HepG2 (cell line): ENCODE results near the gene SLC2A14. TPM values are rescaled to one million over a fixed set of nuclear protein-coding genes. Genes with fewer than 3 reads are reported as not detected.
"Not testable (repeated sequence)": the region's sequence is repeated elsewhere in the genome, so short reads cannot be mapped to it uniquely, and the experiment has no call there.

Experiments
- BHLHE40 ChIP-seq: IDR thresholded peaks from 2 replicates; pipeline ENCODE4 v1.6.1; 2011; ENCODE audit warnings: low read length, improper control_type of control experiment
- CBFB ChIP-seq: sonication (generic); formaldehyde crosslinking; IDR thresholded peaks from 2 replicates; pipeline ENCODE4 v1.4.0; 2020; ENCODE audit warnings: missing genetic modification reagents
- FOXA3 ChIP-seq: IDR thresholded peaks from 2 replicates; pipeline ENCODE4 v1.6.1; 2016; ENCODE audit warnings: missing genetic modification reagents, missing compliant biosample characterization
- FOXJ3 ChIP-seq: sonication (generic); formaldehyde crosslinking; IDR thresholded peaks from 2 replicates; pipeline ENCODE4 v1.4.0; 2020; ENCODE audit warnings: missing genetic modification reagents, mild to moderate bottlenecking, borderline replicate concordance
- HNF4G ChIP-seq, 2 experiments: sonication (generic) in 1 of 2; formaldehyde crosslinking in 1 of 2; IDR thresholded peaks; 2 replicates each; pipeline versions ENCODE4 v1.4.0 to v1.6.1; 2011 to 2020; ENCODE audit warnings: borderline replicate concordance in 2 of 2, low read depth in 2 of 2, mild to moderate bottlenecking in 2 of 2, low read length in 1 of 2, missing genetic modification reagents in 1 of 2, moderate library complexity in 1 of 2
- KDM1A ChIP-seq: IDR thresholded peaks from 2 replicates; pipeline ENCODE4 v1.6.1; 2016; ENCODE audit warnings: missing compliant biosample characterization
- MBD4 ChIP-seq: IDR thresholded peaks from 2 replicates; pipeline ENCODE4 v1.6.1; 2012; ENCODE audit warnings: low read length, inconsistent platforms, borderline replicate concordance
- MEF2D ChIP-seq: sonication (generic); formaldehyde crosslinking; IDR thresholded peaks from 2 replicates; pipeline ENCODE4 v1.5.1; 2020; ENCODE audit warnings: mild to moderate bottlenecking, missing genetic modification reagents
- MEIS2 ChIP-seq: sonication (generic); formaldehyde crosslinking; IDR thresholded peaks from 2 replicates; pipeline ENCODE4 v1.9.0; 2021; ENCODE audit warnings: mild to moderate bottlenecking, missing genetic modification reagents
- NCOR1 ChIP-seq: fragments of 200-600 bp; sonication (generic); IDR thresholded peaks from 2 replicates; pipeline ENCODE4 v1.7.0; 2017; ENCODE audit warnings: antibody characterized with exemption, low read length, borderline replicate concordance
- SAP130 ChIP-seq: IDR thresholded peaks from 2 replicates; pipeline ENCODE4 v1.6.1; 2016; ENCODE audit warnings: low read depth
- SIX1 ChIP-seq: sonication (generic); formaldehyde crosslinking; IDR thresholded peaks from 2 replicates; pipeline ENCODE4 v1.4.0; 2020; ENCODE audit warnings: missing genetic modification reagents, borderline replicate concordance
- SIX4 ChIP-seq: sonication (generic); formaldehyde crosslinking; IDR thresholded peaks from 2 replicates; pipeline ENCODE4 v1.4.0; 2020; ENCODE audit warnings: missing genetic modification reagents
- SP5 ChIP-seq: IDR thresholded peaks from 2 replicates; pipeline ENCODE4 v1.6.1; 2016; ENCODE audit warnings: low read depth, borderline replicate concordance
- TCF12 ChIP-seq, 2 experiments: fragments of 450-650 bp in 1 of 2; sonication (generic) in 1 of 2; formaldehyde crosslinking in 1 of 2; IDR thresholded peaks; 2 replicates each; pipeline versions ENCODE4 v1.6.1 to v1.8.0; 2017 to 2022; ENCODE audit warnings: antibody characterized with exemption in 1 of 2, mild to moderate bottlenecking in 1 of 2, missing genetic modification reagents in 1 of 2, moderate library complexity in 1 of 2
- THRA ChIP-seq: sonication (generic); formaldehyde crosslinking; IDR thresholded peaks from 2 replicates; pipeline ENCODE4 v1.4.0; 2020; ENCODE audit warnings: missing genetic modification reagents, borderline replicate concordance
- ZNF609 ChIP-seq: sonication (generic); formaldehyde crosslinking; IDR thresholded peaks from 2 replicates; pipeline ENCODE4 v1.4.0; 2020; ENCODE audit warnings: mild to moderate bottlenecking, missing genetic modification reagents, borderline replicate concordance
- ZNF614 ChIP-seq: IDR thresholded peaks from 2 replicates; pipeline ENCODE4 v1.6.1; 2018; ENCODE audit warnings: missing biosample characterization, missing genetic modification reagents, inconsistent platforms, borderline replicate concordance
- polyA plus RNA-seq, 8 experiments: library from polyadenylated mRNA; depleted of rRNA in 3 of 8; stranded (reverse) in 7 of 8; unstranded in 1 of 8; fragments of >200 nt; fragmentation: Illumina TruSeq in 4 of 8; extraction: Trizol in 4 of 8; gene quantifications; 2 replicates each; pipeline versions ENCODE4 v1.2.1 to v1.2.3, GENCODE V29; 2011 to 2016; ENCODE audit warnings: low read depth in 4 of 8, missing spikeins in 1 of 8, mixed read lengths in 1 of 8; ENCODE audit not compliant: insufficient read depth in 1 of 8
- total RNA-seq, 5 experiments: library from RNA; depleted of rRNA; stranded (reverse); fragments of >200 nt; fragmentation: Illumina TruSeq; extraction: Trizol; gene quantifications; 2 replicates each; pipeline ENCODE4 v1.2.3, GENCODE V29; 2016; ENCODE audit warnings: low read depth in 1 of 5
- TF ChIP-seq, protein P1 (sequence below): IDR thresholded peaks from 2 replicates; pipeline ENCODE4 v1.6.1; 2012; ENCODE audit warnings: inconsistent platforms
- TF ChIP-seq, protein P2 (sequence below): sonication (generic); formaldehyde crosslinking; conservative IDR thresholded peaks from 2 replicates; pipeline ENCODE4 v1.4.0; 2020; ENCODE audit warnings: mild to moderate bottlenecking, missing genetic modification reagents, moderate library complexity

Gene SLC2A14
- total and polyA plus RNA-seq, 2 of the 13 experiments (the other 11 are each of a cell fraction or from before 2014, with no cell fraction given): 7.7 to 39.0 TPM

- TF ChIP-seq CBFB (CRISPR knock-in tag) (peak; percentile 64; the same call in 1 of the 2 replicates), MBD4 (peak; percentile 84; the same call in 1 of the 2 replicates), SIX4 (CRISPR knock-in tag) (peak; percentile 77), THRA (CRISPR knock-in tag) (peak; percentile 63; the same call in 1 of the 2 replicates), SP5 (CRISPR knock-in tag) (peak; percentile 38; the same call in 1 of the 2 replicates), SAP130 (CRISPR knock-in tag) (peak; percentile 92), BHLHE40 (peak; percentile 68), NCOR1 (peak; percentile 75; the same call in 1 of the 2 replicates), FOXJ3 (CRISPR knock-in tag) (peak; percentile 82), KDM1A (CRISPR knock-in tag) (peak; percentile 26; the same call in 1 of the 2 replicates), FOXA3 (CRISPR knock-in tag) (peak; percentile 94), MEIS2 (CRISPR knock-in tag) (peak; percentile 95), ZNF609 (CRISPR knock-in tag) (peak; percentile 85; the same call in 1 of the 2 replicates), TCF12 (CRISPR knock-in tag; IDR thresholded peaks at IDR 0.05) (peak; percentile 89), ZNF614 (peak; percentile 94), MEF2D (CRISPR knock-in tag) (peak; percentile 72; the same call in 1 of the 2 replicates), SIX1 (CRISPR knock-in tag) (peak; percentile 88; the same call in 1 of the 2 replicates), HNF4G (IDR thresholded peaks at IDR 0.05; ENCODE audit: borderline replicate concordance, low read depth, low read length) (peak; percentile 63; the same call in 1 of the 2 replicates)
- TF ChIP-seq, protein P1, sequence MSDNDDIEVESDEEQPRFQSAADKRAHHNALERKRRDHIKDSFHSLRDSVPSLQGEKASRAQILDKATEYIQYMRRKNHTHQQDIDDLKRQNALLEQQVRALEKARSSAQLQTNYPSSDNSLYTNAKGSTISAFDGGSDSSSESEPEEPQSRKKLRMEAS: peak; percentile 76
- TF ChIP-seq, protein P2, sequence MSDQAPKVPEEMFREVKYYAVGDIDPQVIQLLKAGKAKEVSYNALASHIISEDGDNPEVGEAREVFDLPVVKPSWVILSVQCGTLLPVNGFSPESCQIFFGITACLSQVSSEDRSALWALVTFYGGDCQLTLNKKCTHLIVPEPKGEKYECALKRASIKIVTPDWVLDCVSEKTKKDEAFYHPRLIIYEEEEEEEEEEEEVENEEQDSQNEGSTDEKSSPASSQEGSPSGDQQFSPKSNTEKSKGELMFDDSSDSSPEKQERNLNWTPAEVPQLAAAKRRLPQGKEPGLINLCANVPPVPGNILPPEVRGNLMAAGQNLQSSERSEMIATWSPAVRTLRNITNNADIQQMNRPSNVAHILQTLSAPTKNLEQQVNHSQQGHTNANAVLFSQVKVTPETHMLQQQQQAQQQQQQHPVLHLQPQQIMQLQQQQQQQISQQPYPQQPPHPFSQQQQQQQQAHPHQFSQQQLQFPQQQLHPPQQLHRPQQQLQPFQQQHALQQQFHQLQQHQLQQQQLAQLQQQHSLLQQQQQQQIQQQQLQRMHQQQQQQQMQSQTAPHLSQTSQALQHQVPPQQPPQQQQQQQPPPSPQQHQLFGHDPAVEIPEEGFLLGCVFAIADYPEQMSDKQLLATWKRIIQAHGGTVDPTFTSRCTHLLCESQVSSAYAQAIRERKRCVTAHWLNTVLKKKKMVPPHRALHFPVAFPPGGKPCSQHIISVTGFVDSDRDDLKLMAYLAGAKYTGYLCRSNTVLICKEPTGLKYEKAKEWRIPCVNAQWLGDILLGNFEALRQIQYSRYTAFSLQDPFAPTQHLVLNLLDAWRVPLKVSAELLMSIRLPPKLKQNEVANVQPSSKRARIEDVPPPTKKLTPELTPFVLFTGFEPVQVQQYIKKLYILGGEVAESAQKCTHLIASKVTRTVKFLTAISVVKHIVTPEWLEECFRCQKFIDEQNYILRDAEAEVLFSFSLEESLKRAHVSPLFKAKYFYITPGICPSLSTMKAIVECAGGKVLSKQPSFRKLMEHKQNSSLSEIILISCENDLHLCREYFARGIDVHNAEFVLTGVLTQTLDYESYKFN (CRISPR knock-in tag): peak; percentile 95
- not testable (repeated sequence) for TF ChIP-seq TCF12 (IDR thresholded peaks at IDR 0.05); HNF4G (CRISPR knock-in tag; IDR thresholded peaks at IDR 0.05; ENCODE audit: borderline replicate concordance, low read depth)
These were observed 21.1 kb downstream of the SLC2A14 start (continued) for GRCh38 chr12:7851622-7852081.
